GF-D8 (cell line): ENCODE data around the gene HGD.
A peak's percentile ranks its signal among the peaks of the same experiment; 100 is the strongest.
"Not testable (repeated sequence)": the region's sequence is repeated elsewhere in the genome, so short reads cannot be mapped to it uniquely, and the experiment has no call there.

Experiments used
- DNase-seq: peaks from one replicate; lab custom pipeline; 2025; lab: John Stamatoyannopoulos, UW

The HGD gene

GRCh38 chr3:120678984-120679383 lies 3.1 kb downstream of the HGD start:
- no peak for DNase-seq

GRCh38 chr3:120678331-120678947 lies 3.6 kb downstream of the HGD start:
- peak; percentile 87 for DNase-seq

GRCh38 chr3:120677193-120677592 lies 4.8 kb downstream of the HGD start:
- not testable (repeated sequence) for DNase-seq

DNA sequence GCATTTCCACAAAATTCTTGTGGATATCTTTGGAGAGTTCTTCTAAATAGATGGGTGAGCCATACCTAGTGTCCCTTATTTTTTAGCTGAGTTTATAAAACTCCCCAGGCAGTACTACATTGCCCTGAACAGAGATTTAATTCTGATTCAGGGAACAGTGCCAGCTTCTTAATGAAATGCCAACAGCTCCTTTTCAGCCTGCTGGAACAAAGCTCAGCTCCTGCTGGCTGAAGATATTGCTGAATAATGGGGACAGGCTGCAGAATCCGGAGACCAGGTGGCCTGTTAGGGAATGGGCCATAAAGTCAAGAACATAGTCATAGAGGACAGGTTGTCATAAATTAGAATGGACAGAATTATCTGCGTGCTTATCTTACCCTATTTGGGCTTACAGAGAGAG lies 8.9 kb downstream of the HGD start:
- no peak for DNase-seq

- no peak for DNase-seq
Measured at GRCh38 chr3:120670576-120670975, 11.5 kb downstream of the HGD start.

GRCh38 chr3:120664926-120665325 lies 17.1 kb downstream of the HGD start:
- no peak for DNase-seq

DNA sequence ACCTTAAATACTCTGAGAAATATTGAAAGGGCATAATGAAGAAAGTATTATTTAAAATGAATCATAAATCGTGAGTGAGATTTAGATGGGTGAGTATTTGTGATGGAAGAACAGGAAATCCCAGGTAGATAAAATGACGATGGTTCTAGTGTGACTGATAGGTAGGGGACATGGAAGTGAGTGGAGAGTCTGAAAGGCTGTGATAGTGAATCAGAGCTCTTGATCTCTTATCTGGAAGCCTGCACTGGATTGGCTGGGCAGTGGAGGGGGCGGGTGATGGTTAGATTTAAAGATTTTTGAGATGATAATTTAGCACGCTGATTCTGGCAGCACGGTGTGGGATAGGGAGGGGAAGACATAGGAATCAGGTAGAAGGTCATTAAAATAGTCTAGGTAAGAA lies 20.1 kb downstream of the HGD start:
- DNase-seq, result no peak

DNA sequence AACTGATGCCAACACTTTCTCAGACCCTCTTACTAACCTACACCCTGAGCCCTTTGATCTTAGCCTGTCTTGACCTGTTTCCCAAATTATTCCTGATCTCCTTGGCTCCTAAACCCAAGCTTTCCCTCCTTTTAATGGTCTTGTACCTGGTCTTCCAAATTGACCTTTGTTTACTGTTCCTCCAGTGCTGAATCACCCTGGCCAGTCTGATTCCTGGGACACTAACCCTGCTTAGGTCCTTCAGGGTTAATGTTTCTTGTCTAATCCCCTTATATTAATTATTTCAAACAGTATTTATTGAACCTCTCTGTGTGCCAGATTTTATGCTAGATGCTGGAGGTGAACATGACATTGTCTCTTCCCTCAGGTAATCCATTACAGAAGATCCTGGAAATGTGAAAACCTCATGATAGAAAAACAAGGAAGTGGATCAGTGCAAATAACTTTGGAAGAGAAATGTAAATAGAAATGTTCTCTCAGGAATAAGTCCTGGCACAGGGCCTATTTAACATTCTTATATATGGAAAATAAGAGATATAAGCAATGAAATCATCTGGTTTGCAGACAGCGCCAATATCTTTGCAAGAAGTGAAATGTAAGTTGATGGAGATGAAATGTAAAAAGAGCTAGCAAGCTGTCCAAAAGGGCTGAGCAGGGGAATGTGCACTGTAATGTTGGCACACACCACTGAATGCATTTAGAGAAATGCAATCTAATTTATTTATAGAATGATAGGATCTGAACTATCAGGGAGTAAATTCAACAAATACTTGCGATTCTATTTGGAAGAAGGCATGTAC lies 20.7 kb downstream of the HGD start:
- no peak for DNase-seq

DNA sequence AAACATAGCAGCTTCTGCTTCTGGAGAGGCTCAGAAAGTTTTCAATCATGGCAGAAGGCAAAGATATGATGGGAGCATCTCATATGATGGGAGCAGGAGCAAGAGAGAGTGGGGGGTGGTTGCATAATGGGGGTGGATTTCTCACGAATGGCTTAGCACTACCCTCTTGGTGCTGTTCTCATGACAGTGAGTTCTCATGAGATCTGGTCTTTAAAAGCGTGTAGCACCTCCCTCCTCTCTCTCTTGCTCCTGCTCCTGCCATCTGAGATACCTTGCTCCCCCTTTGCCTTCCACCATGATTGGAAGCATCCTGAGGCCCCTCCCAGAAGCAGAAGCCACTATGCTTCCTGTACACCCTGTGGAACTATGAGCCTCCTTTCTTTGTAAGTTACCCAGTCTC lies 22.2 kb downstream of the HGD start:
- DNase-seq, result no peak

- peak; percentile 36 for DNase-seq
Measured at GRCh38 chr3:120659285-120659684, 22.8 kb downstream of the HGD start.

GRCh38 chr3:120652896-120653545 lies 29.0 kb downstream of the HGD start:
- no peak for DNase-seq

- no peak for DNase-seq
Measured at GRCh38 chr3:120652281-120652680, 29.8 kb downstream of the HGD start.

DNA sequence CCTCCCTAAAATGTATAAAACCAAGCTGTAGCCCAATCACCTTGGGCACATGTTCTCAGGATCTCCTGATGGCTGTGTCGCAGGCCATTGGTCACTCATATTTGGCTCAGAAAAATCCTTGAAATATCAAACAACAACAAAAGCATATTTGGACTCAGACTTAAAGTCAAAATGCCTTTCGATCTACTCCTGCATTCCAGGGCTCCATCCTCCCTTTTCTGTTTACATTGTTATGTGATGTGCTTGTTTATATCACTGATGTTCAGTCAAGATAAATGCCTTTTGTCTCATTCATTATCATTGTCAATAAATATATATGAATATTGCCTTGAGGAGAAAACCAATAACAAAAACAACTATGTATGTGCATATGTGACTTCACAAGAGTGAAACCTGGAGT lies 31.7 kb downstream of the HGD start:
- DNase-seq, result no peak

GRCh38 chr3:120649830-120650233 lies 32.2 kb downstream of the HGD start:
- DNase-seq, result no peak

DNA sequence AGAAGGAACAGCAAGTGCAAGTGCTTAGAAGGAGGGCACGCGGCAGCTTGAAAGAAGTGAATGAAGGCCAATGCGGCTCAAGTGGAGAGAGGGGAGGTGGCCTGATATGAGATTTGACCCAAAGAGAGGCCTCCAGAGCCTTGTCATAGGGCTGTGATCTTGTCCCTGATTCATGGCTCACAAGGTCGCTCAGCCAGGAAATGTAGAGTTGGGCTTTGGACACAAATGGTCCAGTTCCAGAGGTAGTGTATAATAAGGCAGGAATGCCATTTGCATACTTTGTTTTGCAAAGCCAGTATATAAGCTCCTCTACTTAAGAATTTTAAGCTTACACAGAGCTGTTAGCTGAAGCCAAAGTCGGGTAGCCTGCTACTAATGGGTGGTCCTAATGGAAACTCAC lies 33.7 kb downstream of the HGD start:
- DNase-seq, result no peak

- DNase-seq, result no peak
Measured at GRCh38 chr3:120646771-120647432, 35.1 kb downstream of the HGD start.

DNA sequence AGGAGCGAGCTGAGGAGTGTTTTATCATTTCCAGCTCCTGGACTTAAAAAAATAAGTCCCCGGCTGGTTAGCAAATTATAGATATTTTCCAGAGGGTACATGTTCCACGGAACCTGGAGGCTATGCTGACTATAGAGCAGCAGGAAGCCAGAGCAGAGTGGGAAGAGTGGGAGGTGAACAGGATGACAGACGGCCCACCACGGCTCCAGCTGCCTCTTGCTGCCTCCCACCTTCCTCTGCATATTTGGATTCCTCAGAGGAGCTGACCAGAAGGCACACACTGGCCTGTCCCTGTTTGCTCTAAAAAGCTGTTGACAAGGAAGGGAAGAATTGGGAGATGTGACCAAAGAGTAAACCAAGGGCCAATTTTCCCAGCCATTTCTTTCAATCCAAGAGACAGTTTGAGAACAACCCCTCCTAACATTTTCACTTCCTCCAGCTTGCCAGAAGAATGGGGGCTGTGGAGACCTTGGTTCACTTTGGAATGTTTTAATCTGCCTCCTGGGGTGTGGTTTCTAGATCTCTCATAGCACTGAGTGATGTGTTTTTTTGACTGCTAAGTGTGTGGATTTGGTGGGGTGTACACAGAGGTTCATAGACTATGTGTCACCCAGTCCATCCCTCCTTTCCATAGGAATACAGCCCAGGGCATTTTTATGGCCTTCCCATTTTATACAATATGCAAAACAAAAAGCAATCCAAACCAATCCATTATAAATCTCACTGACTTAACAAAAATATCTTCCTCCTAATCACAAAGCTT lies 36.8 kb downstream of the HGD start:
- DNase-seq, result no peak

DNA sequence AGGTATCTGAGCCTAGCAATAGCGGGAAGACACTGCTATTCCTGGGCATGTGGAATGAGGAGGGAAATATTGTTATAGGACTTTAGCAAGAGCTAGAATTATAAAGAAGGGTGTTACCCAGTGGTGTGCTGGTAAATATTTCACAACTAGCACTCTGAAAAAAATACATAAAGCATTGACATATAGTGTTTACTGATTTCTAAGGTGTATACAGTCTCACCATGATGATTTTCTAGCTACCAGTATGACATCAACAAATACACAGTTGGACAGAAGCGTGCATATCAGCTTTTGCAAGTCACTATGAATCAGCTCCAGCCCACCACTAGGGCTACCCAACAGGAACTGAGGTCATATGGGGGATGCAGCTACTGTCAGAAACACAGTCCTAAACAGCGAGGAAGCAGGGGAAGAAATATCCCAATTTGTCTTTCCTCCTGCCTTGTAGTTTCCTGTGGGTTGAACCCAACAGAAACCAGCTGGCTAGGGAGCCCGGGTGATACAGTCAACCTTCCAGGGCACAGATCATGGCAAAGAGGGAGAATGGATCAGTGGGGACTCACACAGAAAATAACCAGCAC lies 39.6 kb downstream of the HGD start:
- DNase-seq, result peak; percentile 61

- DNase-seq, result no peak
Measured at GRCh38 chr3:120641696-120642246, 40.3 kb downstream of the HGD start.

- no peak for DNase-seq
Measured at GRCh38 chr3:120640231-120640630, 41.8 kb downstream of the HGD start.

- DNase-seq, result not testable (repeated sequence)
Measured at GRCh38 chr3:120638820-120639219, 43.2 kb downstream of the HGD start.
